HepG2 (cell line): Measurements from ENCODE around the gene TRAP1. TPM values are rescaled to one million over a fixed set of nuclear protein-coding genes. Genes with fewer than 3 reads are reported as not detected.

Source experiments
- BCLAF1 ChIP-seq: fragments of 450-650 bp; IDR thresholded peaks from 2 replicates; pipeline ENCODE4 v1.6.1; 2017; ENCODE audit warnings: mild to moderate bottlenecking
- CBFB ChIP-seq: sonication (generic); formaldehyde crosslinking; IDR thresholded peaks from 2 replicates; pipeline ENCODE4 v1.4.0; 2020; ENCODE audit warnings: missing genetic modification reagents
- CREM ChIP-seq, 2 experiments: sonication (generic) in 1 of 2; formaldehyde crosslinking in 1 of 2; IDR thresholded peaks; 2 replicates each; pipeline versions ENCODE4 v1.4.0 to v1.6.1; 2016 to 2020; ENCODE audit warnings: antibody characterized with exemption in 1 of 2, mild to moderate bottlenecking in 1 of 2, missing genetic modification reagents in 1 of 2
- MAFK ChIP-seq, 2 experiments: IDR thresholded peaks in 1 of 2; conservative IDR thresholded peaks in 1 of 2; 2 replicates each; pipeline ENCODE4 v1.6.1; 2011; ENCODE audit warnings: improper control_type of control experiment in 2 of 2, low read length in 2 of 2
- MEIS2 ChIP-seq: sonication (generic); formaldehyde crosslinking; IDR thresholded peaks from 2 replicates; pipeline ENCODE4 v1.9.0; 2021; ENCODE audit warnings: mild to moderate bottlenecking, missing genetic modification reagents
- NR2F1 ChIP-seq, 2 experiments: fragments of 450-650 bp in 1 of 2; formaldehyde crosslinking in 1 of 2; IDR thresholded peaks; 2 replicates each; pipeline versions ENCODE4 v1.5.0 to v1.6.1; 2016 to 2020; ENCODE audit warnings: mild to moderate bottlenecking in 1 of 2, missing compliant biosample characterization in 1 of 2, missing genetic modification reagents in 1 of 2, moderate library complexity in 1 of 2
- RBM39 ChIP-seq: fragments of 200-400 bp; formaldehyde crosslinking; IDR thresholded peaks from one replicate; pipeline ENCODE4 v1.6.1; 2018; ENCODE audit warnings: antibody characterized with exemption, mild to moderate bottlenecking, low read depth, low read length; ENCODE audit not compliant: poor library complexity, severe bottlenecking
- TCF7 ChIP-seq: sonication (generic); IDR thresholded peaks from 2 replicates; pipeline ENCODE4 v1.6.1; 2016; ENCODE audit warnings: antibody characterized with exemption, low read depth
- ZFP37 ChIP-seq: sonication (generic); formaldehyde crosslinking; IDR thresholded peaks from 2 replicates; pipeline ENCODE4 v1.4.0; 2020; ENCODE audit warnings: missing genetic modification reagents, borderline replicate concordance
- ZHX2 ChIP-seq, 2 experiments: sonication (generic) in 1 of 2; formaldehyde crosslinking in 1 of 2; IDR thresholded peaks; 2 replicates each; pipeline versions ENCODE4 v1.6.1 to v1.9.0; 2014 to 2022; ENCODE audit warnings: antibody characterized with exemption in 1 of 2, borderline replicate concordance in 1 of 2, inconsistent platforms in 1 of 2, low read depth in 1 of 2, missing genetic modification reagents in 1 of 2
- ZNF143 ChIP-seq: sonication (generic); formaldehyde crosslinking; IDR thresholded peaks from 2 replicates; pipeline ENCODE4 v1.4.0; 2020; ENCODE audit warnings: missing genetic modification reagents
- ZNF17 ChIP-seq: sonication (generic); formaldehyde crosslinking; IDR thresholded peaks from 2 replicates; pipeline ENCODE4 v1.5.0; 2020; ENCODE audit warnings: mild to moderate bottlenecking, missing genetic modification reagents
- ZNF232 ChIP-seq: sonication (generic); formaldehyde crosslinking; IDR thresholded peaks from 2 replicates; pipeline ENCODE4 v1.4.0; 2020; ENCODE audit warnings: missing genetic modification reagents, borderline replicate concordance
- ZNF530 ChIP-seq: sonication (generic); formaldehyde crosslinking; IDR thresholded peaks from 2 replicates; pipeline ENCODE4 v1.5.0; 2020; ENCODE audit warnings: low read depth, mild to moderate bottlenecking, missing genetic modification reagents
- ZNF567 ChIP-seq: sonication (generic); formaldehyde crosslinking; IDR thresholded peaks from 2 replicates; pipeline ENCODE4 v1.8.1; 2023; ENCODE audit warnings: mild to moderate bottlenecking, missing genetic modification reagents, borderline replicate concordance
- ZSCAN22 ChIP-seq: sonication (generic); formaldehyde crosslinking; IDR thresholded peaks from 2 replicates; pipeline ENCODE4 v1.4.0; 2020; ENCODE audit warnings: mild to moderate bottlenecking, missing genetic modification reagents
- ZSCAN9 ChIP-seq: IDR thresholded peaks from 2 replicates; pipeline ENCODE4 v1.6.1; 2016; ENCODE audit warnings: borderline replicate concordance
- polyA plus RNA-seq, 8 experiments: library from polyadenylated mRNA; depleted of rRNA in 3 of 8; stranded (reverse) in 7 of 8; unstranded in 1 of 8; fragments of >200 nt; fragmentation: Illumina TruSeq in 4 of 8; extraction: Trizol in 4 of 8; gene quantifications; 2 replicates each; pipeline versions ENCODE4 v1.2.1 to v1.2.3, GENCODE V29; 2011 to 2016; ENCODE audit warnings: low read depth in 4 of 8, missing spikeins in 1 of 8, mixed read lengths in 1 of 8; ENCODE audit not compliant: insufficient read depth in 1 of 8
- total RNA-seq, 5 experiments: library from RNA; depleted of rRNA; stranded (reverse); fragments of >200 nt; fragmentation: Illumina TruSeq; extraction: Trizol; gene quantifications; 2 replicates each; pipeline ENCODE4 v1.2.3, GENCODE V29; 2016; ENCODE audit warnings: low read depth in 1 of 5
- TF ChIP-seq, protein P1 (sequence below): sonication (generic); formaldehyde crosslinking; conservative IDR thresholded peaks from 2 replicates; pipeline ENCODE4 v1.8.0; 2022; ENCODE audit warnings: low read depth, missing genetic modification reagents
- TF ChIP-seq, protein P2 (sequence below): IDR thresholded peaks from 2 replicates; pipeline ENCODE4 v1.6.1; 2016; ENCODE audit warnings: low read depth, borderline replicate concordance

The TRAP1 gene
- total and polyA plus RNA-seq, 2 of the 13 experiments (the other 11 are each of a cell fraction or from before 2014, with no cell fraction given): 127 to 240 TPM

DNA sequence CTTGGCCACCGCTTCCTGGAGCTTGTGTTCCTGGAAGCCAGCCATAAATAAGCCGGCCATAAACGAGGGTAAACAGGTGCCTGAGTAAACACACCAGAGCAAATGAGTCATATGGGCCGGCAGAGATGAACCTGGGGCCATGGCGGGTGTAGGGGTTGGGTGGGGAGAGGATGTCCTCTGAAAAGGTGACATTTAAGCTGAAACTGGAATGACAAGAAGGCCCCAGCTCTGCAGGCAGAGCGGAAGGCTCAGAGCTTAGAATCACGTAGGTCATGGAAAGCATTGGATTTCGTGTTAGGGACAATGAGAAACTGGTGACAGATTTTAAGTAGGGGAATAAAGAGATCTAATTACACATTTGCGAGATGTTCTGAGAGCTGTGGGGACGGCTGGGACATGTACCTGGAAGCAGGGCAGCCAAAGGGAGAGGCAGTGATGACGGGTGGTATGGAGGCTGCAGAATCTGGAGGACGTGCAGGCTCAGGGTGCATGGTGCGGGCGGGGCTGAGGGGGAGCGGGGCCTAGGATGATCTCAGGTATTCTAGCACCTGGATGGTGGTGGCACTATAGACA, 70.9 kb downstream of the TRAP1 start (continued):
- TF ChIP-seq, protein P1, sequence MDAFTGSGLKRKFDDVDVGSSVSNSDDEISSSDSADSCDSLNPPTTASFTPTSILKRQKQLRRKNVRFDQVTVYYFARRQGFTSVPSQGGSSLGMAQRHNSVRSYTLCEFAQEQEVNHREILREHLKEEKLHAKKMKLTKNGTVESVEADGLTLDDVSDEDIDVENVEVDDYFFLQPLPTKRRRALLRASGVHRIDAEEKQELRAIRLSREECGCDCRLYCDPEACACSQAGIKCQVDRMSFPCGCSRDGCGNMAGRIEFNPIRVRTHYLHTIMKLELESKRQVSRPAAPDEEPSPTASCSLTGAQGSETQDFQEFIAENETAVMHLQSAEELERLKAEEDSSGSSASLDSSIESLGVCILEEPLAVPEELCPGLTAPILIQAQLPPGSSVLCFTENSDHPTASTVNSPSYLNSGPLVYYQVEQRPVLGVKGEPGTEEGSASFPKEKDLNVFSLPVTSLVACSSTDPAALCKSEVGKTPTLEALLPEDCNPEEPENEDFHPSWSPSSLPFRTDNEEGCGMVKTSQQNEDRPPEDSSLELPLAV (CRISPR knock-in tag): no peak
- TF ChIP-seq ZSCAN22 (no peak), ZNF232 (CRISPR knock-in tag) (no peak), NR2F1 (CRISPR knock-in tag; IDR thresholded peaks at IDR 0.05) (no peak), MEIS2 (CRISPR knock-in tag) (no peak), MAFK (conservative IDR thresholded peaks at IDR 0.05 in 1 of 2, IDR thresholded peaks at IDR 0.05 in 1 of 2; ENCODE audit: low read length in 2 of 2) (no peak), ZHX2 (IDR thresholded peaks at IDR 0.05; ENCODE audit: low read depth) (no peak), ZHX2 (CRISPR knock-in tag; IDR thresholded peaks at IDR 0.05; ENCODE audit: borderline replicate concordance) (no peak), ZNF143 (CRISPR knock-in tag) (no peak), CBFB (CRISPR knock-in tag) (no peak), TCF7 (no peak), BCLAF1 (no peak), ZSCAN9 (CRISPR knock-in tag) (no peak; the same call in 1 of the 2 replicates), ZNF17 (no peak), ZFP37 (CRISPR knock-in tag) (no peak), ZNF530 (CRISPR knock-in tag) (no peak), RBM39 (no peak), ZNF567 (no peak), CREM (IDR thresholded peaks at IDR 0.05) (peak; percentile 24; the same call in 1 of the 2 replicates), CREM (CRISPR knock-in tag; IDR thresholded peaks at IDR 0.05) (no peak)
- TF ChIP-seq, protein P2, sequence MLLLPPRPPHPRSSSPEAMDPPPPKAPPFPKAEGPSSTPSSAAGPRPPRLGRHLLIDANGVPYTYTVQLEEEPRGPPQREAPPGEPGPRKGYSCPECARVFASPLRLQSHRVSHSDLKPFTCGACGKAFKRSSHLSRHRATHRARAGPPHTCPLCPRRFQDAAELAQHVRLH: no peak
